ENCODE data around the gene RPRD2. TPM values are rescaled to one million over a fixed set of nuclear protein-coding genes. Genes with fewer than 3 reads are reported as not detected.

Gene RPRD2
- total and polyA plus RNA-seq, 2 experiments from 2014 or later, result 16.8 to 20.4 TPM

- H3K36me3 Mint-ChIP-seq (ENCODE audit: low read depth), result peaks cover 12% of the 10 kb centered on the region; the same call in 2 of the 3 replicates
- no peaks in the 10 kb centered on the region for H3K9me2 ChIP-seq (ENCODE audit: insufficient read depth)
- peaks cover 8% of the 10 kb centered on the region for H3K27me3 Mint-ChIP-seq (ENCODE audit: insufficient read depth, low read depth, poor library complexity)
- TF ChIP-seq, protein P1, sequence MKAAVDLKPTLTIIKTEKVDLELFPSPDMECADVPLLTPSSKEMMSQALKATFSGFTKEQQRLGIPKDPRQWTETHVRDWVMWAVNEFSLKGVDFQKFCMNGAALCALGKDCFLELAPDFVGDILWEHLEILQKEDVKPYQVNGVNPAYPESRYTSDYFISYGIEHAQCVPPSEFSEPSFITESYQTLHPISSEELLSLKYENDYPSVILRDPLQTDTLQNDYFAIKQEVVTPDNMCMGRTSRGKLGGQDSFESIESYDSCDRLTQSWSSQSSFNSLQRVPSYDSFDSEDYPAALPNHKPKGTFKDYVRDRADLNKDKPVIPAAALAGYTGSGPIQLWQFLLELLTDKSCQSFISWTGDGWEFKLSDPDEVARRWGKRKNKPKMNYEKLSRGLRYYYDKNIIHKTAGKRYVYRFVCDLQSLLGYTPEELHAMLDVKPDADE (IDR thresholded peaks at IDR 0.05), result no peak
- no peak for TF ChIP-seq JUNB (IDR thresholded peaks at IDR 0.05; ENCODE audit: unreplicated experiment)
- TF ChIP-seq ZNF331 (CRISPR knock-in tag; IDR thresholded peaks at IDR 0.05; ENCODE audit: low read depth), result no peak
- TF ChIP-seq STAT1 (IDR thresholded peaks at IDR 0.05; ENCODE audit: unreplicated experiment), result no peak
- no peak for TF ChIP-seq EZH2 (IDR thresholded peaks at IDR 0.05; ENCODE audit: low read depth, unreplicated experiment)
- no peak for TF ChIP-seq EZH2phosphoT487 (IDR thresholded peaks at IDR 0.05; ENCODE audit: unreplicated experiment)
- TF ChIP-seq CREB1 (CRISPR knock-in tag; IDR thresholded peaks at IDR 0.05; ENCODE audit: low read depth), result no peak
- no peak for TF ChIP-seq POLR2AphosphoS5 (IDR thresholded peaks at IDR 0.05; ENCODE audit: low read depth)
- TF ChIP-seq, protein P2, sequence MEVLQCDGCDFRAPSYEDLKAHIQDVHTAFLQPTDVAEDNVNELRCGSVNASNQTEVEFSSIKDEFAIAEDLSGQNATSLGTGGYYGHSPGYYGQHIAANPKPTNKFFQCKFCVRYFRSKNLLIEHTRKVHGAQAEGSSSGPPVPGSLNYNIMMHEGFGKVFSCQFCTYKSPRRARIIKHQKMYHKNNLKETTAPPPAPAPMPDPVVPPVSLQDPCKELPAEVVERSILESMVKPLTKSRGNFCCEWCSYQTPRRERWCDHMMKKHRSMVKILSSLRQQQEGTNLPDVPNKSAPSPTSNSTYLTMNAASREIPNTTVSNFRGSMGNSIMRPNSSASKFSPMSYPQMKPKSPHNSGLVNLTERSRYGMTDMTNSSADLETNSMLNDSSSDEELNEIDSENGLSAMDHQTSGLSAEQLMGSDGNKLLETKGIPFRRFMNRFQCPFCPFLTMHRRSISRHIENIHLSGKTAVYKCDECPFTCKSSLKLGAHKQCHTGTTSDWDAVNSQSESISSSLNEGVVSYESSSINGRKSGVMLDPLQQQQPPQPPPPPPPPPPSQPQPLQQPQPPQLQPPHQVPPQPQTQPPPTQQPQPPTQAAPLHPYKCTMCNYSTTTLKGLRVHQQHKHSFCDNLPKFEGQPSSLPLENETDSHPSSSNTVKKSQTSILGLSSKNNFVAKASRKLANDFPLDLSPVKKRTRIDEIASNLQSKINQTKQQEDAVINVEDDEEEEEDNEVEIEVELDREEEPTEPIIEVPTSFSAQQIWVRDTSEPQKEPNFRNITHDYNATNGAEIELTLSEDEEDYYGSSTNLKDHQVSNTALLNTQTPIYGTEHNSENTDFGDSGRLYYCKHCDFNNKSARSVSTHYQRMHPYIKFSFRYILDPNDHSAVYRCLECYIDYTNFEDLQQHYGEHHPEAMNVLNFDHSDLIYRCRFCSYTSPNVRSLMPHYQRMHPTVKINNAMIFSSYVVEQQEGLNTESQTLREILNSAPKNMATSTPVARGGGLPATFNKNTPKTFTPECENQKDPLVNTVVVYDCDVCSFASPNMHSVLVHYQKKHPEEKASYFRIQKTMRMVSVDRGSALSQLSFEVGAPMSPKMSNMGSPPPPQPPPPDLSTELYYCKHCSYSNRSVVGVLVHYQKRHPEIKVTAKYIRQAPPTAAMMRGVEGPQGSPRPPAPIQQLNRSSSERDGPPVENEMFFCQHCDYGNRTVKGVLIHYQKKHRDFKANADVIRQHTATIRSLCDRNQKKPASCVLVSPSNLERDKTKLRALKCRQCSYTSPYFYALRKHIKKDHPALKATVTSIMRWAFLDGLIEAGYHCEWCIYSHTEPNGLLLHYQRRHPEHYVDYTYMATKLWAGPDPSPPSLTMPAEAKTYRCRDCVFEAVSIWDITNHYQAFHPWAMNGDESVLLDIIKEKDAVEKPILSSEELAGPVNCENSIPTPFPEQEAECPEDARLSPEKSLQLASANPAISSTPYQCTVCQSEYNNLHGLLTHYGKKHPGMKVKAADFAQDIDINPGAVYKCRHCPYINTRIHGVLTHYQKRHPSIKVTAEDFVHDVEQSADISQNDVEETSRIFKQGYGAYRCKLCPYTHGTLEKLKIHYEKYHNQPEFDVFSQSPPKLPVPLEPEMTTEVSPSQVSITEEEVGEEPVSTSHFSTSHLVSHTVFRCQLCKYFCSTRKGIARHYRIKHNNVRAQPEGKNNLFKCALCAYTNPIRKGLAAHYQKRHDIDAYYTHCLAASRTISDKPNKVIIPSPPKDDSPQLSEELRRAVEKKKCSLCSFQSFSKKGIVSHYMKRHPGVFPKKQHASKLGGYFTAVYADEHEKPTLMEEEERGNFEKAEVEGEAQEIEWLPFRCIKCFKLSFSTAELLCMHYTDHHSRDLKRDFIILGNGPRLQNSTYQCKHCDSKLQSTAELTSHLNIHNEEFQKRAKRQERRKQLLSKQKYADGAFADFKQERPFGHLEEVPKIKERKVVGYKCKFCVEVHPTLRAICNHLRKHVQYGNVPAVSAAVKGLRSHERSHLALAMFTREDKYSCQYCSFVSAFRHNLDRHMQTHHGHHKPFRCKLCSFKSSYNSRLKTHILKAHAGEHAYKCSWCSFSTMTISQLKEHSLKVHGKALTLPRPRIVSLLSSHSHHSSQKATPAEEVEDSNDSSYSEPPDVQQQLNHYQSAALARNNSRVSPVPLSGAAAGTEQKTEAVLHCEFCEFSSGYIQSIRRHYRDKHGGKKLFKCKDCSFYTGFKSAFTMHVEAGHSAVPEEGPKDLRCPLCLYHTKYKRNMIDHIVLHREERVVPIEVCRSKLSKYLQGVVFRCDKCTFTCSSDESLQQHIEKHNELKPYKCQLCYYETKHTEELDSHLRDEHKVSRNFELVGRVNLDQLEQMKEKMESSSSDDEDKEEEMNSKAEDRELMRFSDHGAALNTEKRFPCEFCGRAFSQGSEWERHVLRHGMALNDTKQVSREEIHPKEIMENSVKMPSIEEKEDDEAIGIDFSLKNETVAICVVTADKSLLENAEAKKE (CRISPR knock-in tag; IDR thresholded peaks at IDR 0.05), result no peak
- TF ChIP-seq CTCF (conservative IDR thresholded peaks at IDR 0.05; ENCODE audit: low read depth in 2 of 2), result no peak
- TF ChIP-seq ZNF114 (CRISPR knock-in tag; IDR thresholded peaks at IDR 0.05), result no peak
- TF ChIP-seq, protein P3, sequence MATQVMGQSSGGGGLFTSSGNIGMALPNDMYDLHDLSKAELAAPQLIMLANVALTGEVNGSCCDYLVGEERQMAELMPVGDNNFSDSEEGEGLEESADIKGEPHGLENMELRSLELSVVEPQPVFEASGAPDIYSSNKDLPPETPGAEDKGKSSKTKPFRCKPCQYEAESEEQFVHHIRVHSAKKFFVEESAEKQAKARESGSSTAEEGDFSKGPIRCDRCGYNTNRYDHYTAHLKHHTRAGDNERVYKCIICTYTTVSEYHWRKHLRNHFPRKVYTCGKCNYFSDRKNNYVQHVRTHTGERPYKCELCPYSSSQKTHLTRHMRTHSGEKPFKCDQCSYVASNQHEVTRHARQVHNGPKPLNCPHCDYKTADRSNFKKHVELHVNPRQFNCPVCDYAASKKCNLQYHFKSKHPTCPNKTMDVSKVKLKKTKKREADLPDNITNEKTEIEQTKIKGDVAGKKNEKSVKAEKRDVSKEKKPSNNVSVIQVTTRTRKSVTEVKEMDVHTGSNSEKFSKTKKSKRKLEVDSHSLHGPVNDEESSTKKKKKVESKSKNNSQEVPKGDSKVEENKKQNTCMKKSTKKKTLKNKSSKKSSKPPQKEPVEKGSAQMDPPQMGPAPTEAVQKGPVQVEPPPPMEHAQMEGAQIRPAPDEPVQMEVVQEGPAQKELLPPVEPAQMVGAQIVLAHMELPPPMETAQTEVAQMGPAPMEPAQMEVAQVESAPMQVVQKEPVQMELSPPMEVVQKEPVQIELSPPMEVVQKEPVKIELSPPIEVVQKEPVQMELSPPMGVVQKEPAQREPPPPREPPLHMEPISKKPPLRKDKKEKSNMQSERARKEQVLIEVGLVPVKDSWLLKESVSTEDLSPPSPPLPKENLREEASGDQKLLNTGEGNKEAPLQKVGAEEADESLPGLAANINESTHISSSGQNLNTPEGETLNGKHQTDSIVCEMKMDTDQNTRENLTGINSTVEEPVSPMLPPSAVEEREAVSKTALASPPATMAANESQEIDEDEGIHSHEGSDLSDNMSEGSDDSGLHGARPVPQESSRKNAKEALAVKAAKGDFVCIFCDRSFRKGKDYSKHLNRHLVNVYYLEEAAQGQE (IDR thresholded peaks at IDR 0.05; ENCODE audit: unreplicated experiment), result no peak
- TF ChIP-seq NANOG (IDR thresholded peaks at IDR 0.05; ENCODE audit: borderline replicate concordance), result no peak
- H3K9me3 Mint-ChIP-seq, result peaks cover 8% of the 10 kb centered on the region; the same call in 1 of the 3 replicates
- DNase-seq (ENCODE audit: low spot score) (no peak), ATAC-seq (no peak)
- H3F3A ChIP-seq (replicated peaks; ENCODE audit: low read depth), result no peaks in the 10 kb centered on the region
- H3K27ac ChIP-seq (ENCODE audit: low read depth), result no peak overlapping the region
- no peak overlapping the region for H2AFZ ChIP-seq
- H3K4me3 Mint-ChIP-seq, result no peak overlapping the region
- peaks cover 99% of the 10 kb centered on the region for H3K79me2 ChIP-seq (replicated peaks; ENCODE audit: insufficient read depth)
- no peak overlapping the region for H3K4me3 ChIP-seq
- no peaks in the 10 kb centered on the region for H3K27me3 ChIP-seq (ENCODE audit: insufficient read depth)
- peaks cover 30% of the 10 kb centered on the region for H4K20me1 ChIP-seq (replicated peaks; ENCODE audit: insufficient read depth)
- H3K27ac Mint-ChIP-seq, result no peak overlapping the region
- peaks cover 35% of the 10 kb centered on the region for H3K4me1 ChIP-seq (ENCODE audit: insufficient read depth)
- peaks cover 38% of the 10 kb centered on the region for H3K4me1 Mint-ChIP-seq
- H3K36me3 ChIP-seq (ENCODE audit: insufficient read depth), result no peaks in the 10 kb centered on the region
- no peak overlapping the region for H3K4me2 ChIP-seq
Measured at GRCh38 chr1:150404465-150404864, 40.5 kb downstream of the RPRD2 start.
